ENCODE results near the gene ARHGEF3.
A peak's percentile ranks its signal among the peaks of the same experiment; 100 is the strongest.

Gene ARHGEF3

DNA sequence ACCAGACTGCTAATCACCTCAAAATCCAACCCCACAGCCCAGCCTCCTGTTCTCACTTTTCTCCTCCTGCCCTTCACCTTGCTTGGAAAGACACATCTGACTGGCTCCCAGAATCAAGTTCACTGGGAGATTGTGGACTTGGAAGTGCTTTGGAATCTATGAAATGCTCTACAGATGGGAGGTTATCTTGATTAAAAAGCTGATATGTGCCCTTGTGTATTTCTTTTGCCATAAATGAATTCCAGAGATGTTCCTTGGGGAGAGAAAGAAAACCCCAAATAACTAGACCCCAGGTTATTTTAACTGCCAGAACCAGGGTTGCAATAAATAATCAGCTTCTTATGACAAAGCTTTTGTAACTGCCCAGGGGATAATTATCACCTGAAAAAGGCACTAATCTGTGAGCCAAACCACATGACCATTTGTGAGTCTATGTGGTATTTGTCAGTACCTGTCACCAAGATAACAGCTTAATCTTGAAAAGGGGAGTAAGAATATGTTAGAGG lies 21.7 kb upstream of the ARHGEF3 start:
- no peak for DNase-seq (ENCODE audit: low read depth)

DNA sequence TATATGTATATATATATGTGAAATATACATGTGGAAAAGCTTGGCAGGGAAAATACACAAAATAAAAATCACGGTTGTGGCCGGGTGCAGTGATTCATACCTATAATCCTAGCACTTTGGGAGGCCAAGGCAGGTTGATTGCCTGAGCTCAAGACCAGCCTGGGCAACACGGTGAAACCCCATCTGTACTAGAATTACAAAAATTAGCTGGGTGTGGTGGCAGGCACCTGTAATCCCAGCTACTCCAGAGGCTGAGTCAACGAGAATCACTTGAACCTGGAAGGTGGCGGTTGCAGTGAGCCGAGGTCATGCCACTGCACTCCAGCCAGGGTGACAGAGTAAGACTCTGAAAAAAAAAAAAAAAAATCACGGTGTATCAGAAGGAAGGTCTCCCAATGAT lies 20.8 kb upstream of the ARHGEF3 start:
- DNase-seq (ENCODE audit: low read depth): no peak

- DNase-seq (ENCODE audit: low read depth): no peak
Observed at GRCh38 chr3:56819016-56819809, 17.5 kb upstream of the ARHGEF3 start.

GRCh38 chr3:56818156-56818985 lies 16.6 kb upstream of the ARHGEF3 start:
- no peak for DNase-seq (ENCODE audit: low read depth)

DNA sequence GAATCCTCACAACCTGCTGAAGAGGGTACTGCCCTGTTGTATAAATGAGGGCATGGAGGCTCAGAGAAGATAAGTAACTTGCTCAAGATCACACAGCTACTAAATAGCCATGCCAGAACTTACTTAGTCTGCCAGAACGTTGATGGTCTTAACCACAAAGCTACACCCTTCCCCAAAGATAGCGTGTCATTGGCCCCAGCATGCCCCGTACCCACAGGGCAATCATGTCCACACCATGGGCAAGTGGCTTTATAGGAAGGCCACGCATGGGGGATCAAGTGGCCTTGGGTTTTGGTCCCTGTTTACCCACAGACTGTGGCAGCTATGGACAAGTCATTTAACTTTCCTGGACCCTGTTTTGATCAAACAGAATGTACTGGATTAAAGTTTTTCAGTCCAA lies 15.9 kb upstream of the ARHGEF3 start:
- no peak for DNase-seq (ENCODE audit: low read depth)

- no peak for DNase-seq (ENCODE audit: low read depth)
Observed at GRCh38 chr3:56816061-56816460, 14.3 kb upstream of the ARHGEF3 start.

DNA sequence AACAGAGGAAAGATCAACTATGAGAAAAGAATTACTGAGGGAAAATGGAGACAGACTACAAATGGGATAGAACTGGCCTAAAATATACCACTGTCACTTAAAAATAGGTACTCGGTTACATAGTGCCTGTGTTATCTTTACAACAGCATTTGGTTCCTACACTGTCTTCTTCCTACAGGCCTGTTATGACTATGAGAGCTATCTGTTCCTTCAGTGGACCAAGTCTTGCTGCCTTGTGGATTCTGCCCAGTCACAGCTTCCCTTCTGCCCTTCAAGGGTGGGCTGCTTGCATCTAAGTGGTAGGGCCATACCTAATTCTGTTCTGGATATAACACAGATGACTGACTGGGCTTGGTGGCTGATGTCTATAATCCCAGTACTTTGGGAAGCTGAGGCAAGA lies 13.8 kb upstream of the ARHGEF3 start:
- DNase-seq (ENCODE audit: low read depth): no peak

DNA sequence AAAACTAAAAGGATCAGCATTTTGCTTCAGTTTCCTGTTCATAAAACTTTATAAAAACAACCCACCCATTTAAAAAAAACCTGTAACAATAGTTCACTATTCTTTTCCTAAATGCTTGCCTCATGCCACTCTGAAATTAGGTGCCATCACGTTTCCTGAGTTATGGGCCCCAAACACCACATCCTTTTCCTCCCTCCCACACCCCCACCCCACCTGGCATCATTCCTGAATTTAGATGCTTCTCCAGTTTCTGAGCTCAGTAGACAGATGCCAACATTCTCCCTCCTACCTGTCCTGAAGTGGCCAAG lies 11.9 kb upstream of the ARHGEF3 start:
- no peak for DNase-seq (ENCODE audit: low read depth)

GRCh38 chr3:56812754-56813652 lies 11.3 kb upstream of the ARHGEF3 start:
- no peak for DNase-seq (ENCODE audit: low read depth)

GRCh38 chr3:56811546-56812202 lies 9.9 kb upstream of the ARHGEF3 start:
- DNase-seq (ENCODE audit: low read depth): no peak

DNA sequence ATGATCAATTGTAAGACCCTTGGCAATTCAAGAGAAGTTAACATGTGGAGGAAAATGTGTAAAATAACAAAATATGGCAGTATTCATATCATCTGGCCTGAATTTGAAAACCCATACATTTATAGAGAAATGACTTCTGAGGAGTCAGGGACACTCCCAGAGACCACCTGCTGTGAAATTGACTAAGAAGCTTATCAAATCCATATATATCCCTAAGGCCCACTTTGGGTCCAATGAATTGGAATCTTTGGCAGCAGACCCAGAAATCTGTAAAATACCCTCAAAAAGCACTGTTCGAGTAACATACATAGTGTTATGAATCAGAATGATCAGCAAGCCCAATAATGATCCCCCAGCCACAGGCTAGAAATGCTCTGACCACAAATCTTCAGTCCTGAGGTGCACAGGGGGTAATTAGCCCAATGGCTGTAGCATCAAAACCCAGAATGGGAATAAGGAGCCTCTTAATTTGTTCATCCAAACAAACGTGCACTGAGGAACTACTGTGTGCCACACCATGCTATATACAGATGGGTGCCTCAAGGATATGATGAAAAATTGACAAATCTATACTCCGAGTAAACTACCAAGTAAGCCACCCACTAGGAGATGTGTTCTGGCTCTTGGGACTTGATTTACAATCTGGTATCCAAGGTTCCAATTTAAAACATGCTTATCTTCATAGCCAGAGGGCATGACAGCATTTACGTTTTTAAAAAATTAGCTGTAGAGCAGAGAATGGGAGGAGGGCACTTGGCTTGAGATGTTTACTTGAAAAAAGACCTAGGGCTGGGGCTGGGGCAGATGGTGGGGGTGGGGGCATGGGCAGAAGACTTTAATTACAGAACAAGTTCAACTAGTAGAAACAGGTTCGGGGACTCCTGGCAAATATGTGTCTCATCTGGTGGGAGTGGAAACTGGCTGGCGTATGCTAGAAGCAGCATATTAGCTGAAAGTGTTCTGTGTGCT lies 9.1 kb upstream of the ARHGEF3 start:
- no peak for DNase-seq (ENCODE audit: low read depth)

DNA sequence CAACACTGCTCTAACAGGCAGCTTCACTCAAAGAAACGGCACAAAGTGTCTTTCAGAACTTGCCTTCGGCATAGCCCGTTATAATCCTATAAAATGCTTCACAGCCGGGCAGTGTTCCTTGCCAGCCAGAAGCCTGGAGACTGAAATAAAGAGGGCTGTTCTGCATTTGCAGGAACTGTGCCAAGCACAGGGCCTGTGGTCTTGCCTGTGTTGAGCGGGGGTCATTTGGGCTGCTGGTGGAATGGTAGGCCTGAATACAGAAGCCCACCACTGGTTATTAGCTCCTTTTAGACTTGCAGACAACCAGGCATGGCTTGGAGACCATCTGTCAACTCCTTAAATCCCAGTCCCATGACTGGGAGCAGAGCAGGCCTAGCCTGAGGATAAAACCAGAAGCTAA lies 4.7 kb upstream of the ARHGEF3 start:
- no peak for DNase-seq (ENCODE audit: low read depth)

GRCh38 chr3:56802790-56803189 lies 1.0 kb upstream of the ARHGEF3 start:
- DNase-seq (ENCODE audit: low read depth): no peak

GRCh38 chr3:56802378-56802745 lies 613 bp upstream of the ARHGEF3 start:
- no peak for DNase-seq (ENCODE audit: low read depth)

DNA sequence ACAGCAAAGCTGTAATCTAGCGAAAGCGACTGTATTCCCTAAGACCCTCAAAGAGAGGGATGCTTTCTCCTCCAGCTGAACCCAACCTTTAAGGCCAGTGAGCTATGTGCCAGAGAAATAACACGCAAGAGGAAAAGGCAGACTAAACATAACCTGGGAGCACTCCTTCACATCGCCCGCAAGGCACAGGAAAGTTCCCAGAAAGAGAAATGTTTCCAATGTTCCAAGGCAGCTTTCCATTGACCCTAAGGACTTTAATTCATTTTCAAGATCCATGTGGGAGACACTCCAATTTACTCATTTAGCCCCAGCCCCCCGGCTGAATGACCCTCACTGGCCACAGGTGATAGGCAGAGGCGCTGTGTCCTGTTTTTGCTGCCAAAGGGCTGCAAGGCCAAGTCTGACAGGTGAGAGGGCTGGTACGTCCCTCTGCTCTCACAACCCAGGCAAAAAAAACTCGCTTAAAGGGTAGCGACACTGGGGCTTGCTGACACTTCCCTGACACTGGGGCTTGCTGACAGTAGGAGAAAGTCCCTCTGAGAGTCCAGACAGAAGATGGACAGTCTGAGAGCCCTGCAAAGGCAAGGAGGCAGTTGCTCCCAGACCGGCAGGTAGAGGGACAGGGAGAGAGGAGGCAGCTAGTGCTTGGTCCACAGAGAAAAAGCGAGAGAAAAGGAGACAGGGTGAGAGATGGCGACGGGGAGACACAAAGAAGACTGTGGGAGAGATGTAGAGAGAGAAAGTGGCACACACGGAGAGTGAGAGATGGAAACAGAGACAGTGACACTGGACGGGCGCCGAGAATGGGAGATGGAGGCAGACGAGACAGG lies 702 bp downstream of the ARHGEF3 start:
- DNase-seq (ENCODE audit: low read depth): no peak

DNA sequence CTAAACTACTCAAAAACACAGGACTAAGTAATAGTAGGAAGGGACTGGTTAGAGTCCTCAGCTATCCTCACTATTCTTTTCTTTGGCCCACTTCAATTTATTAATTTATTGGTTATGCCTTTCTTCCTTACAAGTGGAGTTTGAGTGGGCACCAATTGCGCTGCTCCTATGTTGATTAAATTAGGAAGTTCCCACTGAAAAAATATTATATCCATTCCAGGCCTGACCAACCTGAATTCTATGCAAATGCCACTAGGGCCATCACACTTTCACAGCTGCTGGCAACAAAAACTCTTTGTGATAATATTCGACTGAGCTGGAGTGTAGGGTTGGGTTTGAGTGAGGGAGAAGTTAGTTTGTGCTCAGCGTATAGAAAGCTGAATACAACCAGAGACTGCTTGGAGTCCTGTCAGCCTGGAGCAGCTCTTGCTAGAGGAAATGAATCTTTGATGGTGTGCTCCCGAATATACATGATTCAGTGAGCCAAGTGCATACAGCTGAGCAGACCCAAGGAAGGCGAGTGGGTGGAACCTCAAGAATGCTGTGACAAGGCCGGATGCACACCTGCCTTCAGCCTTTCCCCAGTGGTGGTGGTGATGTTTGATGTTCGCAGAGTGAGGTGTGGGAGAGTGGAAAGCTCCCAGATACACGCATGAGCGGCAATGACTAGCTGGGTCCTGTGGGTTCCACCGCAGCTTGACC lies 1.5 kb downstream of the ARHGEF3 start:
- DNase-seq (ENCODE audit: low read depth): no peak

DNA sequence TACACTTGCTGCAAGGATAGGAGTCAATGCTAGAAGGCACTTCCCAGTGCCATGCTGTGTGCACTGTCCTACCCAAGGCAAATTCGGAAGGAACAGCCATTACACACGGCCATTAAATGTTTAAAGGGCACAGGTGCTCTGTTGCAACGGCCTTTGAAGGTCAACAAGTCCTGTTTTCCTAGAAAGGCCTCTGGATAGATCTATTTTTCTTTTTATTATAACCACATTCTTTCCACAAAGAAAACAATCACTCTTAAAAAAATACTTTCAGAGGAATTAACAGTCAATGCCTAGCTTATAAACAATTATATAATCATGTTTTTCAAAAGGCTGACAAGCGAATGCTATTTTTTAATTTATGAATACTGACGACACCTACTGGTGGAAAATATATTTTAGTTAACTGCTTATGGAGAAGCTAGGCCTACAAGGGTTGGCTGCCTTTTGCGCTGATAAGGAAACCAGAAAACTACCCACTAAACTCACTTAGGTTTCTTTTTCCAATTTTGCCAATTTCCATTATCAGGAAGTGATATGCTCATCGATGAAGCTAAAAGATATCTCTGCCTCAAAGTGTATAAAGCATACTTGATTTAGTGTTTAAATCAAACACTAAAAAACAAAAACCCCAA lies 2.4 kb downstream of the ARHGEF3 start:
- no peak for DNase-seq (ENCODE audit: low read depth)

GRCh38 chr3:56796996-56797395 lies 4.8 kb downstream of the ARHGEF3 start:
- no peak for DNase-seq (ENCODE audit: low read depth)

- DNase-seq (ENCODE audit: low read depth): peak; percentile 45
Observed at GRCh38 chr3:56796202-56796601, 5.5 kb downstream of the ARHGEF3 start.
